ENCODE data around the gene ASS1.

DNA sequence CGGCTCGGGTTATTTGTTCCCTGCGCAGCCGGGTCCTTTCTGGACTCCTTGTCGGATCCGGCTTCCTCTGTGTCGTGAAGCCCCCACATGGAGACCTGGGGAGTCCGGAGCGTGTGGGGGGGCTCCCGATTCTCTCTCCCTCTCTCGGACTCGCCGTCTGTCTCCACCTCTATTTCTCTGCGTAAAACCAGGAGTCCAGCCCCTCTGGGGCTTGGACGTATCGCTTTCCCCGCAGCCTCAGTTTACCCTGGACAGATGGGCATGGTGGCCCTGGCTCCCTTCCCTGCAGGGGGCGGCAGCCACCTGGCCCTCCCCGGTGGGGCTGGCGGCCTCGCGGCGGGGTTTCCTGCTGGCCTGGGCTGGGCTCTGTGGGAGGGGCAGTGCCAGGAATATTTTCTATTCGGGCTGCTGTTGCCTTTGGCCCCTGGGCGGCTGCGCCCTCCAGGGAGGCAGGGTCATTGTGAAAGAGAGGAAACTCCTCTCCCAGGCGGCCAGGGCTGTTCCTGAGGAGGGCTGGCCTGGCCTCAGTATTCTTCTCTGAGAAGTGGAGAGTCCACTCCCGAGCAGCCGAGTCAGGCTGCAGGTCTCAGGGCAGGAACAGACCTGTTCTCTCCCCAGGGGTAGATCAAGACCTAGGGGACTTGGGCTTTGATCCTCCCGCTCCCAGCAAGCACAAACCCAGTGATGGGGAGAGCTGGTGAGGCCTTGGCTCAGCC is 665 bp downstream of the ASS1 start:
- no peak for TF ChIP-seq EZH2 (IDR thresholded peaks at IDR 0.05; ENCODE audit: insufficient read depth, low read length)
- TF ChIP-seq, protein P1, sequence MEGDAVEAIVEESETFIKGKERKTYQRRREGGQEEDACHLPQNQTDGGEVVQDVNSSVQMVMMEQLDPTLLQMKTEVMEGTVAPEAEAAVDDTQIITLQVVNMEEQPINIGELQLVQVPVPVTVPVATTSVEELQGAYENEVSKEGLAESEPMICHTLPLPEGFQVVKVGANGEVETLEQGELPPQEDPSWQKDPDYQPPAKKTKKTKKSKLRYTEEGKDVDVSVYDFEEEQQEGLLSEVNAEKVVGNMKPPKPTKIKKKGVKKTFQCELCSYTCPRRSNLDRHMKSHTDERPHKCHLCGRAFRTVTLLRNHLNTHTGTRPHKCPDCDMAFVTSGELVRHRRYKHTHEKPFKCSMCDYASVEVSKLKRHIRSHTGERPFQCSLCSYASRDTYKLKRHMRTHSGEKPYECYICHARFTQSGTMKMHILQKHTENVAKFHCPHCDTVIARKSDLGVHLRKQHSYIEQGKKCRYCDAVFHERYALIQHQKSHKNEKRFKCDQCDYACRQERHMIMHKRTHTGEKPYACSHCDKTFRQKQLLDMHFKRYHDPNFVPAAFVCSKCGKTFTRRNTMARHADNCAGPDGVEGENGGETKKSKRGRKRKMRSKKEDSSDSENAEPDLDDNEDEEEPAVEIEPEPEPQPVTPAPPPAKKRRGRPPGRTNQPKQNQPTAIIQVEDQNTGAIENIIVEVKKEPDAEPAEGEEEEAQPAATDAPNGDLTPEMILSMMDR (IDR thresholded peaks at IDR 0.05; ENCODE audit: insufficient read depth, low read depth, low read length): no peak

Measured in astrocyte (in vitro differentiated cells and primary cell).